SK-N-MC (cell line): ENCODE results near the gene PROSER3.
"Not testable (repeated sequence)": the region's sequence is repeated elsewhere in the genome, so short reads cannot be mapped to it uniquely, and the experiment has no call there.

Source experiments
- DNase-seq: peaks from one replicate; pipeline ENCODE4 v3.0.0-alpha.2; 2011; ENCODE audit warnings: low read depth, low spot score
- H3K27ac ChIP-seq: fragments of 200-600 bp; sonication (generic); 2 replicates; pipeline ENCODE4 v1.5.1; 2016; ENCODE audit warnings: mixed run types
- H3K36me3 ChIP-seq: fragments of 200-600 bp; sonication (generic); 2 replicates; pipeline ENCODE4 v1.6.1; 2017; ENCODE audit warnings: antibody characterized with exemption, low read length, mixed read lengths; ENCODE audit not compliant: insufficient read depth
- H3K4me3 ChIP-seq: fragments of 200-600 bp; sonication (generic); 2 replicates; pipeline ENCODE4 v1.5.1; 2016
- H3K9ac ChIP-seq: fragments of 200-600 bp; sonication (generic); 2 replicates; pipeline ENCODE4 v1.8.0; 2017; ENCODE audit warnings: mixed run types, mixed read lengths; ENCODE audit not compliant: insufficient read length
- H3K9me3 ChIP-seq: fragments of 200-600 bp; sonication (generic); 2 replicates; pipeline ENCODE4 v1.6.1; 2017; ENCODE audit warnings: low read depth, mild to moderate bottlenecking, antibody characterized with exemption, low read length, moderate library complexity, mixed read lengths
- EZH2 ChIP-seq: fragments of 200-600 bp; sonication (generic); IDR thresholded peaks from one replicate; pipeline ENCODE4 v1.6.1; 2017; ENCODE audit warnings: antibody characterized with exemption
- FOXP2 ChIP-seq: optimal IDR thresholded peaks from 2 replicates; pipeline ENCODE3; 2011; ENCODE audit warnings: mild to moderate bottlenecking, moderate library complexity; ENCODE audit not compliant: insufficient read depth; ENCODE audit errors: extremely low read length, control extremely low read depth
- POLR2AphosphoS5 ChIP-seq: IDR thresholded peaks from 2 replicates; pipeline ENCODE4 v1.6.1; 2012; ENCODE audit warnings: mild to moderate bottlenecking, low read depth, low read length, borderline replicate concordance

The PROSER3 gene

DNA sequence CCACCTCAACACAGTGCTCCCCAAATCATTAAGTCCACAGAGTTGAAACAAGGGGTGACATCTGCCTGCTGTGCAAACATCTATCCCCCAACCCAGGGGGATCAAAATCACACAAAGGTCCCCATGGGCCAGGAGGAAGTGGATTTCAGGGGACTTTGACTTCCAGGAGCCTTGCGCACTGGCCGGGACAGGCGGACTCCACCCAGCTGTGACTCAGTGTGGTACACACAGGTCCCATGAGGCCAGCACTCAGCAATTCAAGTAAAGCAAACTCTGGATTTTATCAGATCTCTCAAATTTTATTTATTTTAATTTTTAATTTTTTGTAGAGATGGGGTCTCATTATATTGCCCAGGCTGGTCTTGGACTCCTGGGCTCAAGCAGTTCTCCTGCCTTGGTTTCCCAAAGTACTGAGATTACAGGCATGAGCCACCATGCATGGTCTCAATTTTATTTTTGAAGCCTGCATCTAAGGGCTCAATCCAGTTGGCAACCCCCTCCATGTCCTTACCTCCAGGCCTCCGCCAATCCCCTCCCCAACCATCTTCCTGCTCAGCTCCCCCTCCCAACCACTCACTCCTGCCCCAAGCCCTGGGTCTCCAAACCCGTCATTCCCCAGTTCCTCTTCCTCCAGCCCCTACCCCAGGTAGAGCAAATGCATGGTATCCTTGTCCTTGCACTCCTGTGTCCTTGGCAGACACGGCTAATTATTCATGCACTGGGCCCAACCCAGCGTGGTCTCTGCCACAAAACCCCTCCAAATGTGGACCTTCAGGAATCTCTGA is 35.6 kb downstream of the PROSER3 start:
- Histone ChIP-seq H3K27ac (no peak overlapping the region), H3K4me3 (no peak overlapping the region), H3K36me3 (no peaks in the 10 kb centered on the region), H3K9ac (no peak overlapping the region), H3K9me3 (no peaks in the 10 kb centered on the region)
- DNase-seq = no peak
- TF ChIP-seq FOXP2 = no peak

DNA sequence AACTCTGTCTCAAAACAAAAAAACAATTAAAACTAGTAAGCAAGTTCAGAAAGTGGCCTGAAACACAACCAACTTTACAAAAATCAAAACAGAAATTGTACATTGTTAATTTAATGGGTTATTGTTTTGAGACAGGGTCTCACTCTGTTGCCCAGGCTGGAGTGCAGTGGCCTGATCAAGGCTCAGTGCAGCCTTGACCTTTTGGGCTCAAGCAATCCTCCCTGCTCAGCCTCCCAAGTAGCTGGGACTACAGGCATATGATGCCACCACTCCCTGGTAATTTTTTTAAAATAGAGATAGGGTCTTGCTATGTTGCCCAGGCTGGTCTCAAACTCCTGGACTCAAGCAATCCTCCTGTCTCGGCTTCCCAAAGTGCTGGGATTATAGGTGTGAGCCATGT is 37.6 kb downstream of the PROSER3 start:
- H3K4me3 ChIP-seq, H3K9ac ChIP-seq: not testable (repeated sequence)

DNA sequence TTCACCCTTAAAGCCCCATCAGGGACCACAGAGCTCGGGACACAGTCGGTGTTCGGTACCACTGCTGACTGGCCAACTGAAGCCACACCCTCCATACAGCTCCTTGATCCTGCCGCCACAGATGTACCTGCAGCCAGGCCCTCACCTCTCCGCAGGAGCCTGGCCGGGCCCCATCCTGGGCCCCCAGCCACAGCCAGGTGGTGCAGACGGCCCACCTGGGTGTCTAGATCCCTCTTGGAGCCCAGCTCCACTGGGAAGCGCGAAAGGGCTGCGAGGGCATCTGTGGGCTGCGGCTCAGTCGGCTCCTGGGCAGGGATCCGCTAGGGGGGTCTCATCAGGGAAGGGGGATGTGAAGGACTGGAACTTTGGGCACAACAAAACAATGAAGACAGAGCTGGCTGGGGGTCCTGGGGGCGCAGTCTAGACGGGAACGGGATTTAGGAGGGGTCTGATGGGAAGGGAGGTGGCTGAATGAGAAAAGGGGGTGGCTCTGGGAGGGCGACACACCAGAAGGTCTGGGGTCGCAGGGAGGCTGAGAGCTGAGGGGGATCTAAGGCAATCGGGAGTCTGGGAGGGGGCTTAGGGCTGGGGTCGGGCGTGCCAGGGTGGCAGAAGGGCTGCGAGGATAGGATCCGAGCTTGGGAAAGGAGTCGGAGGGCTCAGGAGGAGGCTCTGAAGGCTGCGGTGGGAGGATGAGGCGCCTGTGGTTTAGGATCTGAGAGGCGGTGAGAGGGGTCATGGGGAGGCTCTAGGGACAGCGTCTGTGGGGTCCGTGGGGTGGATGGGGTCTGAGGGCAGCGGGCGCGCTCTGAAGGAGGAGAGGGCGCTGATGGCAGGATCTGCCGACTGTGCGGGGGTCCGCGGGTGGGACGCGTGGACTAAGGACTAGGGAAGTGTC is 38.9 kb downstream of the PROSER3 start:
- TF ChIP-seq FOXP2 (no peak), EZH2 (no peak), POLR2AphosphoS5 (no peak)
- no peaks in the 10 kb centered on the region for H3K36me3 ChIP-seq
- H3K9ac ChIP-seq = no peak overlapping the region
- no peak overlapping the region for H3K27ac ChIP-seq
- H3K9me3 ChIP-seq = no peaks in the 10 kb centered on the region
- no peak overlapping the region for H3K4me3 ChIP-seq
- no peak for DNase-seq

More for the DNA sequence above, 37.6 kb downstream of the PROSER3 start:
- DNase-seq, H3K9me3 ChIP-seq, H3K27ac ChIP-seq, H3K36me3 ChIP-seq: not testable (repeated sequence)

DNA sequence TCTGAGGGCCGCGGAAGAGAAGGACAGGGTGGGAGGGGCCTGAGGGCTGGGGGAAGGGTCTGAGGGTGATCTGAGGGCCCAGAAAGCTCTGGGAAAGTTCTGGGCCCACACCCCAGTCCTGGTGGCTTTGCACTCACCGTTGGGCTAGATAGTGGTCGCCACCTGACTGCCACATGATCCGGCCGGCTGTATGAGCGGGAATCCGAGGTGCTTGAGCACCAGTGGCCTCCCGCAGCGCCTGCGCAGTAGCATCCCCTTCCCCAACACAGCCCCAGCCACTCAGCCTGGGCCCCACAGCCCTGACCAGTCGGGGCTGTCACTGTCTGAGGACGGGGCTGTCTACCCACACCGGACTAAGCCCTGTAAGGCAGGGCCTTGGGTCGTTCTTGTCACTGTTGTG is 39.7 kb downstream of the PROSER3 start:
- Histone ChIP-seq H3K9me3 (no peaks in the 10 kb centered on the region), H3K4me3 (no peak overlapping the region), H3K9ac (no peak overlapping the region), H3K36me3 (no peaks in the 10 kb centered on the region), H3K27ac (no peak overlapping the region)
- DNase-seq = no peak
- TF ChIP-seq FOXP2 = no peak
- TF ChIP-seq EZH2 = no peak
- no peak for TF ChIP-seq POLR2AphosphoS5

DNA sequence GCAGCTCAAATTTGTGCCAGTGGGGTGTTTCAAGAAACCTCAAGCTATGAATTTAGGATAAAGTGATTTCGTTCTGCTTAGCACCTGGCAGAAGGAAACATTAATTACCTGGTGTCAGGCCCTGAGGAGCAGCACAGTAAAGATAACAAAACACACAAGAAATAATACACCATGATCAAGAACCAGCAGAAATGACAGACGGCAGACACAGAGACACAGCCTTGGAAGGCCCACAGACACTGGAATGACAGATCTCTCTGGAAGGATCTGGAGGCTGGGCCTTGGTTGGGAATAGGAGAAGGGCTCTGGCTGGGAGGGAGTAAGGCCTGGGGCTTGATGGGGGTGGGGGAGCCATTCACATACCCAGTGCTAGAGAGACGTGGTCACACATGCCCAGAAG is 43.9 kb downstream of the PROSER3 start:
- no peaks in the 10 kb centered on the region for H3K36me3 ChIP-seq
- no peaks in the 10 kb centered on the region for H3K9me3 ChIP-seq
- no peak for DNase-seq
- H3K27ac ChIP-seq = no peak overlapping the region
- no peak overlapping the region for H3K4me3 ChIP-seq
- no peak overlapping the region for H3K9ac ChIP-seq
- TF ChIP-seq EZH2 = no peak
- TF ChIP-seq FOXP2 = no peak
- TF ChIP-seq POLR2AphosphoS5 = no peak

DNA sequence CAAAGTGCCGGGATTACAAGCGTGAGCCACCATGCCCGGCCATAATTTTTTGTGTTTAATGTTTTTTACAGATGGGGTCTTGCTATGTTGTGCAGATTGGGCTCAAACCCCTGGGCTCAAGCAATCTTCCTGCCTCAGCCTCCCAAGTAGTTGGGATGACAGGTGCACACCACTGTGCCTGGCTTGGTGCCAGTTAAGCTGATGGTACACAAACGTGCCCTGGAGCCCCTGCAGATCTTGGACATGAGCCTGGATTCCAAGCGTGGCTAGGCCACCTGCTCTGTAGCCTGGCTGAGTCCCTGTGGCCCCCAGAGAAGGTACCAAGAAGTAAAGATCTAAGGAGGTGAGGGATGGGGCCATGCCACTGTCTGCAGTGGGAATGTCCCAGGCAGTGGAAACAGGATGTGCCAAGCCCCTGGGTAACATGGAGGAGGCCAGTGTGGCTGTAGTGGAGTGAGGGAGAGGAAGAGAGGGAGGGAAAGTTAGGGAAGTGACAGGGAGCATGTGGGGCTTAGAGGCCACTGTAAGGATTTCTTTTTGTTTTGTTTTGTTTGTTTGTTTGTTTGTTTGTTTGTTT is 47.6 kb downstream of the PROSER3 start:
- no peak for DNase-seq
- Histone ChIP-seq H3K9ac (no peak overlapping the region), H3K36me3 (no peaks in the 10 kb centered on the region), H3K27ac (no peak overlapping the region), H3K9me3 (no peaks in the 10 kb centered on the region), H3K4me3 (no peak overlapping the region)
- no peak for TF ChIP-seq EZH2
- no peak for TF ChIP-seq FOXP2
- no peak for TF ChIP-seq POLR2AphosphoS5

DNA sequence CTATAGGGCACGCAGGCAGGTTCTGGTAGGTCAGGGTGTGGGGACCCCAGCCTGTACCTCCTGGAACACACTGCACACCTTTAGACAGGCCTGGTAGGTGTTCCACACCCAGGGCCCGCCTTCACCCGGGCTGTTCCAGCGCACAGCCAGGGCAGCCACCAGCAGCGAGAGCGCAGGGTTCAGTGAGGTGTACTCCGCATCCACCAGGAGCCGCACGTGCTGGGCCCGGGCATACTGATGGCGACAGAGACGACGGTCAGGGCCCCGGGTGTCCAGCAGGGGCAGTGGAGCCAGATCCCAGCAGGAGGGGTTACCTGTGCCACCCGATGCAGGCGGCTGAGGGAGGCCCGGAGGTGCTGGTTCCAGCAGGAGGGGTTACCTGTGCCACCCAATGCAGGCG is 48.6 kb downstream of the PROSER3 start:
- TF ChIP-seq POLR2AphosphoS5 = no peak
- TF ChIP-seq EZH2 = no peak
- no peak for TF ChIP-seq FOXP2
- Histone ChIP-seq H3K27ac (no peak overlapping the region), H3K9ac (no peak overlapping the region), H3K9me3 (no peaks in the 10 kb centered on the region), H3K36me3 (no peaks in the 10 kb centered on the region), H3K4me3 (no peak overlapping the region)
- no peak for DNase-seq

DNA sequence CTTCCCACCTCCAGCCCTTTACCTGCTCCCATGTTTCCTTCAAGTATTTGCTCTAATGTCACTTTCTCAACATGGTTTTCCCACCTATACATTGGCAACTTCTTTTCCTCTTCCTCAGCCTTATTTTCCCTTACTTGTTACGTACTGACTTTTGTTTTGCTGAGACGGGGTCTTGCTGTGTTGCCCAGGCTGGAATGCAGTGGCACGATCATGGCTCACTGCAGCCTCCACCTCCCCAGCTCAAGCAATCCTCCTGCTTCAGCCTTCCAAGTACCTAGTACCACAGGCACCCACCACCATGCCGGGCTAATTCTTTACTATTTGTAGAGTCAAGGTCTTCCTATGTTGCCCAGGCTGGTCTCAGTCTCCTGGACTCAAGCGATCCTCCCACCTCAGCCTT is 49.7 kb downstream of the PROSER3 start:
- Histone ChIP-seq H3K27ac (no peak overlapping the region), H3K9ac (no peak overlapping the region), H3K9me3 (no peaks in the 10 kb centered on the region), H3K4me3 (no peak overlapping the region), H3K36me3 (no peaks in the 10 kb centered on the region)
- no peak for DNase-seq
- TF ChIP-seq FOXP2 (no peak), EZH2 (no peak), POLR2AphosphoS5 (no peak)
